GM12892 (cell line): ENCODE results near the gene ABCB6.
"Not testable (repeated sequence)": the region's sequence is repeated elsewhere in the genome, so short reads cannot be mapped to it uniquely, and the experiment has no call there.

ENCODE experiments used
- POLR2A ChIP-seq: IDR thresholded peaks from 2 replicates; pipeline ENCODE4 v1.6.1; 2011; ENCODE audit warnings: low read depth, low read length, control low read depth
- POLR2AphosphoS5 ChIP-seq: IDR thresholded peaks from 2 replicates; pipeline ENCODE4 v1.6.1; 2011; ENCODE audit warnings: low read depth, low read length, control low read depth
- TAF1 ChIP-seq: IDR thresholded peaks from 2 replicates; pipeline ENCODE4 v1.6.1; 2011; ENCODE audit warnings: low read depth, mild to moderate bottlenecking, control low read depth, low read length, borderline replicate concordance

DNA sequence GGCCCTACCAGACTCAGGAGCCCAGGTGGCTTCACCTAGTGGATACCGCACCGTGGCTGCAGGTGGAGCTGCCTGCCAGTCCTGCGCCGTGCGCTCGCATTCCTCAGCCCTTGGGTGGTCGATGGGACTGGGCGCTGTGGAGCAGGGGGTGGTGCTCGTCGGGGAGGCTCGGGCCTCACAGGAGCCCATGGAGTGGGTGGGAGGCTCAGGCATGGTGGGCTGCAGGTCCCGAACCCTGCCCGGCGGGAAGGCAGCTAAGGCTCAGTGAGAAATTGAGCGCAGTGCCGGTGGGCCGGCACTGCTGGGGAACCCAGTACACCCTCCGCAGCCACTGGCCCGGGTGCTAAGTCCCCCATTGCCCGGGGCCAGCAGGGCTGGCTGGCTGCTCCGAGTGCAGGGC, 17.4 kb downstream of the ABCB6 start:
- not testable (repeated sequence) for TF ChIP-seq POLR2A, POLR2AphosphoS5, TAF1
